Cerebellar nuclear complex (tissue), 1 donor: Measurements from ENCODE around the gene LRRN2.

ENCODE experiments used
- DNase-seq, 2 experiments: peaks; one replicate each; lab custom pipeline; 2025; lab: John Stamatoyannopoulos, UW

Gene LRRN2

DNA sequence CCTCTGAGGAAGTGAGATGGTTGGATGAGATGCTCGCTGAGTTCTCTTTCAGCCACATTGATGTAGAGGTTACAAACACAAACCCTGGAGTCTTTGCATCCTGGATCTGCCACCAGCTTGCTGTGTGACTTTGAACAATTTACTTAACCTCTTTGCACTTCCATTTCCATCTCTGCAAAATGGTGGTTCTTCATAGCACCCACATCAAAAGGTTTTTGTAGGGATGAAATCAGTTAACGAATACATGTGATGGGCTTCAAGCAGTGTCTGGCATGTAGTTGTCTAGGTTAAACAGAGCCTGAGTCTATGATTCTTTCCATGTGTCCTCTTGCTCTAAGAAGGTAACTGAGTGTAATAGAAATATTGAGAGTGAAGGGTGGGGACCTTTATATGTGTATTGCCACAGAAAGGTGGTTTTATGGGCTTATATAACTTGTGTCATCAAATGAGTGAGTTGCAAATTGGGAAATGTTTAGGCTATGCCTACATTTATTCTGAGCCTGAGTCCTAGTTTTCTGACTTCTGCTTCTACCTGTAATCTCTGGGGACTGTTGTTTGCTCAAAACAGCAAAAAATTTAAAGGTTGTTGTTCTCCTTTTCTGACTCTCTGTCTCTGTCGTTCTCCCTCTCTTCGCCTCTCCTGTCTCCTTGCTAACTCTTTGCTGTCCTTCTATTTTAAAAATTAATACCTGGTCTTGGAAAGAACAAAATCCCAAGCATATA lies 27.3 kb upstream of the LRRN2 start:
- DNase-seq, result no peak

DNA sequence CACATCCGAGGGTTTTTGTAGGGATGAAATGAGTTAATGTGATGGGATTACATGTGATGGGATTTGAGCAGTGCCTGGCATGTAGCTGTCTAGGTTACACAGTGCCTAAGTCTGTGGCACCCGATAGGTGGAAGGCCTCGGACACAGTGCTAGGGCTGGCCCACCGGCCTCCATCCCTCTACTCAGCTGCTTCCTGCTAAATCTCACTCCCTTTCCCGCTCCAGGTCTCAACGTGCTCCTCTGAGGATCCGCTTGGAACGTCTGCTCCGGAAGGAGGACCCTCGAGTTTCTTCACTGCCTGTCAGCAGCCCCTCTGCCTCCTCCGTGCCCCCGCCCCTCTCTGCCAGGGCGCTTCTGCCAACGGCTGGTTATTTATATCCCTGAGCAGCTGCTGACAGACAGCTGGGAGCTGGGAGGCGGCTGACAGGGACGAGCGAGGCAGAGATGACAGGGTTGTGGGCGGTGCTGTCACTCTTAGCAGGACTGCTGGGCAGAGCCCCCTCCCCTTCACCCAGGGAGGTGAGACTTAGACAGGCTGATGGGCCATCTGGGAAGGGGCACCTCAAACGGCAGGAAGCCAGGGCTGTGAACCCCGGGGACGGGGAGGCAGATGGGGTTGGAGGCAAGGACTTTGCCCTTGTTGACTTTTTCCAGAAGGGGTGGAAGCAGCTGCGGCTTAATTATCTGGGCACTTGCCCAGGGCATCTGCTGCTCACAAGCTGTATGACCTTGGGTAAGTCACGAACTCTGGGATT lies 26.6 kb upstream of the LRRN2 start:
- no peak for DNase-seq

DNA sequence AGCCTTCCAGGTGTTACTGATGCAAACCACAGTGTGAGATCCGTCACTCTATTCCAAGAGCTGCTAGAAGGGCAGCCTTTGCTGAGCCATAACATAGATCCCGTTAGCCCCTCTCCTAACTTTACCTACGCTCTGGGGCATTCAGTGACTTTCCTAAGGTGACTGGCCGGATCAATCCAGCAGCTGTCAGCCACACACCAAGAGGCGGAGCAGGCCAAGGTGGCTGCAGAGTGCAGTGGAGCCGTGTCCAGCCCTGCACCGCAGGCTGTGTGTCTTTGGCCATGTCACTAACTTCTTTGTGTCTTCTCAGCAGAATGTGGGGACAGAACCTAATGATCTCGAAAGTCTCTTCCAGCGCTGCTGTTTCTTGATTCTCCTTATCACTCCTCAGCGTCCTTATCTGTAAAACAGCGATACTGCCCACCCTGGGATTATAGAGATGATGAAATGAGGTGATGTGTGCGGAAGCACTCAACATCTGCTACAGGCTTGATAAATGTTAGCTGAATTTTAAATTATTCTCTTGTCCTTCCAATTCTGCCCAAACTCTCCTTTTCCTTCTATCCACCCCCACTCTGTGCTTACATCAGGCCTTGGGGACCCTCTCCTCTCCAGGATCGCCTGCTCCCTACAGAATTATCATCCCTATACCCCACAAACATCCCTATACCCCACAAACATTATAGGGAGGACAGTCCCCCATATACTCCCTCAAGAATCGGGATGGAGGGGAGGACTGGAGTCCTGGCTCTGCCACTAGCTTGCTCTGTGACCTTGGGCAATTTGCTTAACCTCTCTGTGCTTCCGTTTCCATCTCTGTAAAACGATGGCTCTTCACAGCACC lies 25.8 kb upstream of the LRRN2 start:
- no peak for DNase-seq

DNA sequence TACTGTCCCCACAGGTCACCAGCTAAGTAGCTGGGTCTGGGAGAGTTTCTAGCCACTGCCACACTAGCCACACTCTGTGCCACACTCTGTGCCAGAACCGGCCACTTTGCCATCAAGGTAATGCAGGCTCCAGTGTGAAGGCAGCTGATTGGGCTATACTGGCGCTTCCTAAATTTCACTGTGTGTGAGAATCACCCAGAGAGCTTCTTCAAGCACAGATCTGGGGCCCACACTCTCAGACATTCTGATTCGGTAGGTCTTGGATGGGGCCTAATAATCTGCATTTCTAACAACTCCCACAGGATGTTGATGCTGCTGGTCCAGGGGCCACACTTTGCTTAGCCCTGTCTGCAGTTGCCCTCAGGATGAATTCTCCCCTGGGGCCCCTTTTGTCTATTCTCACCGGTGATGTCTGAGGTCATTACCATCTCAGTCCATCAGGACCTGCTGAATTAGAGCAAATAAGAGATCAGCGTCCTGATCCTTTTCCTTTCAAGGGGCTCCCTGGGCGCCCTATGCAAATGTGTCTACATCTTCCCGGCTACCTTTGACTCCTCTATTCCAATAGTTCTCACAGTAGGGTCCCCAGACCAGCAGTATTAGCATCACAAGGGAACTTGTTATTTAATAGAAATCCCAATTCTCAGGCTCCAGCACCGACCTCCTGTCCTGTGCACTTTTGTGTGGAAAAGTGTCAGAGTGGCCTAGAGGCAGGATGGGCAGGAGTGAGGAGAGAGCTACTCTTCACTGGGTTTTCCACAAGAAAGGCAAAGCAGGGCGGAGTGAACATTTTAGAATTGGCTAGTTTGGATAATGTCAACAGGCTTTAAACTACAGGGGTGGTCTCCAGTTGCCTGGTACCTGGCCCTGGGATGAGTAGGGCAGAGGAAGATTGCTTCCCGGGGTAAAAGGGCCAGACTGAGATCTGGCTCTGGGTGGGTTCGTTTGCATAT lies 24.7 kb upstream of the LRRN2 start:
- DNase-seq, result no peak

DNA sequence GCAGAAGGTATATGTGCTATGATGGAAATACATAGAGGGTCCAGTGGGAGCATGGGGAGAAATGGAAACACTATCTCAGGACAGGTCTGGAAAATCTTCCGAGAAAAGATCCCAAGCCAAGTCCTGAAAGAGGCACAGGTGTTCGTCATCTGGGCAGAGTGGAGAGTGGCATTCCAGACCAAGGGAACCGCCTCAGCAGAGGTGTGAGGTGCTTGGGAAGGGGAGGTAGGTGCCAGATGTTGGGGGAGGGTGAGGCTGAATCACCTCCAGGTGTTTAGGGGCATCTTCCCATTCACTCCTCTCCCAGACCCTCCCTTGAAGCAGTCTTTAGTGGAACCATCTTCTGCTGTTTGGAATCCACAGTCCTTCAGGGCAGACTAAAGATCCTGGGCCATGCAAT lies 23.5 kb upstream of the LRRN2 start:
- DNase-seq, result no peak

DNA sequence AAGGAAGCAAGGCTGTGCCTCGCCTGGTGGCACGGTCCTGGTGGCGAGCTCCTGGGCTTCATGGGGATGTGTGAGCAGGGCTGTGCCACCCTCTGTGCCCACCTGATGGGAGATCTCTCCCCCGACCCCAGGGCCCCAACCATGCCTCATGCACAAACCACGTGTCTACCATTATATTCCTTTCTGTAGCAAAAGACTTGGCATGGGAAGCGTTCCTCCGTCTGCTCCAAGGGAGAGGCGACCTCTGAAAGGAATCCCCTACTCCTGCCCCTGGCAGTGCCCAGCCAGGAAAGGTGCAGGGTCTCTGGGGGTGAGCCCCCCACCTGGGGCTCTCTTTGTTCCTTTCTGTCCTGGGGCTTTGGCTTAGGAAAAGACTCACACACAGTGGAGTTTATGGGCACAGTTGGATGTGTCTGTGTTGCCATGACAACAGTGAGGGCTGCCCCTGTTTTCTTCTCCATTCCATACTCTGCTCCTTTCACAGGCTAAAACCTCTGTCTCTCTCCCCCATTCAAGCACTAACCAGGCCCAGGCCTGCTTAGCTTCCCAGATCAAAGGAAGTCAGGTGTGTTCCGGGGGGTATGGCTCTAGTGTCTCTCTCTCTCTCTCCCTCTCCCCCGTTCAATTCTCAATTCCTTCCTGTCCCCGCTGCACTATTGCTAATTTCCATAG lies 21.4 kb upstream of the LRRN2 start:
- no peak for DNase-seq

DNA sequence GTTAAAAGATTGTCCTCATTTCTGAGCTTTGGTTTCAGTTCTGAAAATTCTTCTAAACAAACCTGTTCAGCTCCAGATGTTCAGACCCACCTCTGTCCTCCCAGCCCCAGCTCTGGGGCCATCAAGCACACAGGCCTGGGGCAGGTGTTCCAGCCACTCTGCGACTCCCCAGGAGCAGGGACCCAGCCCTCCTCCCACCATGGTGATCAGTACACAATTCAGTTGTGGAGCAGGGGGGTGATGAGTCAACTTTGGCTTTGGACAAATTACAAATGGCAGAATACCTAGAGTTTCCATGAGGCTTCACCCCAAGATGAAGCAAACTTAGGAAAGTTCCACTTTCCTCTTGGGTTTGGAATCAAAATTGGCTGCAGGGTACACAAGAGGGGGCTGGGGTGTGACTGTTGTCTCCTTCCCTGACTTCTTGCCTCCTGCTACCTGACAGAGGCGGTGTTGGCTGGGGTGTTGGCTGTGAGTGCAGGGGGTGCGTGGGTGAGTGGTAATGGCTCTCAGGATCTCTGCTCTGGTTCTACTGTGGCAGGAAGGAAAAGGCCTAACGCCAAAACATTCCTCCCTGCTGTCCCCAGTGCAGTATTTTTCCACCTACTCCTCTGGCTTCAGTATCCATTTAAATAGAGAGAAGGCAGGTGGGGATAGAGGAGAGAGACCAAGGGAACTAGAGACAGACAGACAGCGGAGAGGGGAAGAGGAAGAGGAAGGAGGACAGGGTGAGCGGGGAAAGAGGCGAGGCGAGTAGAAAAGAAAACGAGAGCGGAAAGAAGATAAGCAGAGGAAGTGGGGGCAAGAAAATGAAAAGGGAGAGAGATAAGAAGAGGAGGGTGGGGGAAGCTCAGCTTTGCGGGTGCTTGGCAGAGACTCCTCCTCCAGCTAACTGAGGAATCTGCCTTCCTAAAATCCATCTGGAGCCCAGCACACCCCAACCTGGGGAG lies 20.6 kb upstream of the LRRN2 start:
- DNase-seq, result no peak

DNA sequence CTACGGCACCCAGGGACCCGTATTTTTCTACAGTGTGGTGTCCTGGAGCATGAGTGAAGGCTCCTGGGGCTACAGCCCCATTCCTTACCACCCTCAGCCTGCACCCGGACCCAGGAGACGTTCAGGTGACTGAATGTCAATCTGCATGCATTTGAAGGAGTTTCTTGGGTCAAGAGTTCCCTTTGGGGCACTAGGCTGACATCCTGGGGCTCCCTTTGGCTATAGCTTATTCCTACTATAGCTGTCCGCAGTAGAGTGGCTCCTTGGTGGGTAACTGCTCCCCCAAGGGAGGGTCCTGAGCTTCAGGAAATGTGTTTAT lies 19.9 kb upstream of the LRRN2 start:
- no peak for DNase-seq

DNA sequence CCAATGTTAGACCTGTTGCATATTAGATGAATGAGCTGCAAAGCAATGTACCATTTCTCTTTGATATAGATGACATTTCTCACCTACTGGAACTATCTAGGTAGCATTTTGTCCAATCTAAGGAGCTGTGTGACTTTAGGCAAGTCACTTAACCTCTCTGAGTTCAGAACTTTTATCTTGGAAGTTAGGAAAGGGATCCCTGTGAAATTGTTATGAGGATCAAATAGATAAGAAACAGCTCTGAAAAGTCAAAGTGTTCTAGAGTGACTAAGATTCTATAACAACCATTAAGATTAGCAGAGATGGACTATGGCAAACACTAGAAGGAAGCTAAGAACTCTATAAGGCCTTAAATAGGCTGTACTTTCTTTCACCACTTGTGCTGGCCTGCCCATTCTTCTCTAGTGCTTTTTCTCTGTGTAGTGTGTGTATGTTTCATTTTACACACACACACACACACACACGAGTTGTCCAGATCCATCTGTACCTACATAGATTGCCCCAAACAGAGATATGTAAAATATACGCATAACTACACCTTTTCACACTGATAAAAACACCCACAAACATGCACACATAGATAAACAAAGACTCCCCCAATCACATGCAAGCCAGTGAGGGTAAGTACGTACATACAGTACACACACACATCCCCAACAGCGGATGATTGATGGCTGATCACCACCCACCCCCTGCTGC lies 19.4 kb upstream of the LRRN2 start:
- no peak for DNase-seq

DNA sequence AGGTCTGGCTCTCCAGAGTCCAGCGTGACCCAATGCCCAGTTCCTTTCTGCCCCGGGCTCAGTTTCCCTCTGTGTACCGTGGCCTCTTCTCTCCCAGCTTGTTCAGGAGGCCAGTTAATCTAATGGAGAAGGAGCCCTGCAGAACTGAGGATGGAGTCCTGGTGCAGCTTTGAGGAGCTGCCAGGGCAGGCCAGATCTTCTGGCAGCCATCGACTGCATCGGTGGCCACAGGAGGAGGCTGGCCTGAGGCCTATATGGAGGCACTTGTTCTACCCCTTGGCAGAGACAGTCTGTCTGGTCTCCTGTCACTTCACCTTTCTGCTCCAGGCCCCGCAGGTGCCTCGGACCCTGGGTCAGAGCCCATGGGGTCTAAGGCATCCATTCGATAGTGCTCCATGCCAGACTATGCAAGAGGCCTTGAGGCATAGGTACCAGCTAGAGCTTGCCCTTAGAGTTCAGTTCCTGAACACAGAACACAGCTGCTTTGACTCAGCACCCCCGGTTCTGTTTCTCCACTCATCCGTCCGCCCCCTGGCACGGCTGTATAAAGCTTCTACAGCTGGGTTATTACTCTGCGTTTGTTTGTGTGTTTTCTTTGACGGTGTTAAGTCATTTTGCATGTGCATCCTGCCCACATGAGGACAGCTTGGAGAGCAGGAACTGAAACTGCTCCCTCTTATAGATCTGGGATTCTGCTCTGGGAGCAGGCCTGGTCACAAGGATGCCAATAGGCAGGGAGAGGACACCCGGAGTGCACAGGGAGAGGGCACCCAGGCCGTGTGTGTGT lies 18.5 kb upstream of the LRRN2 start:
- no peak for DNase-seq

DNA sequence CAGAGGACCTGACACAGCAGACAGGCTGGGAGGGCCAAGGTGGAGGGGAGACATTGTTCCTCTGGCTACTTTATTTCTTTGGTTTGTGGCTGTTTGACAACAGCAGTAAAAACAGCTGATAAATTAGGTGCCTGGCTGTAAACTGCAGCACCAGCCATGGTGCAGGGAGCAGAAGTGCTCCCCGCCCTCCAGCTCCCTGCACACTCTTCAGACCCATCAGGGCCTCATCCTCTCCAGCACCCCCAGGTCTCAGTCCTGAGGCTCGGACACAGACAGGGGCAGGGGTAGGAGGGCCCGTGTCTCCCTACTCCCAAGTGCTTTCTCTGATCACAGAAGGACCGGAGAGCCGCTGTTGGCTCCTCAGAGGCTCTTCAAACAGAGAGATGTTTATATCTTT lies 17.7 kb upstream of the LRRN2 start:
- no peak for DNase-seq

DNA sequence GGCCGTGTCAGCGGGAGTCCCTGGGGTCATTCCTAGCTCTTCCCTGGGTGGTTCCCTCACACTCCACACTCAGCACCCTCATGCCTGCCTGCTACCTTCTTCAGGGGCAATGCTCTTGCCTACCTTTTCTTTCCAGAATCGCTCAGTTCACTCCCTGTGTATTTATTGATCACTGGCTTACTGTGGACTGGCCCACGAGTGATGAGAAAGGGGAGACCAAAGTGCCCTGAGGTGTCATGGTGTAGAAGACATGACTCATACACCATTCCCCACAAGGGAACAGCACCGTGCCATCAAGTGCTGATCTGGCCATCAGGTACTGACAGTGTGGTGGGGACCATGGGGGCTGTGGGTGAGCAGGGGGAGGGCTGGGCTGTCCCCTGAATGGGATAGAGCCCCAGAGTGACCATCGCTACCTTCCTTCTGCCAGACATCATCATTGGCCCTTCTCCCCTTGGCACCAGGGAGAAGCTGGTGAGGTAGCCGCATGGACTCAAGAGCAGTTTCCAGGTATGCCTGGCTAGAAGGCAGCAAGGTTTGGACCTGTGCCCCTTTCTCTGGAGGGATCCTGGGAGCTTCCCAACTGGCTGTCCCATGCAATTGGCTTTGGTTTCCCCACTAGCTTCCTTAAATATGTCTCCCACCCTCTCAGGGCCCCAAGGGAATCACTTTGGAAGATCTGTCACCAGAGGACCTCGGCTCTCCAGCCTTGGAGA lies 17.2 kb upstream of the LRRN2 start:
- DNase-seq, result peak in 1 of 2 experiments; percentile 40

DNA sequence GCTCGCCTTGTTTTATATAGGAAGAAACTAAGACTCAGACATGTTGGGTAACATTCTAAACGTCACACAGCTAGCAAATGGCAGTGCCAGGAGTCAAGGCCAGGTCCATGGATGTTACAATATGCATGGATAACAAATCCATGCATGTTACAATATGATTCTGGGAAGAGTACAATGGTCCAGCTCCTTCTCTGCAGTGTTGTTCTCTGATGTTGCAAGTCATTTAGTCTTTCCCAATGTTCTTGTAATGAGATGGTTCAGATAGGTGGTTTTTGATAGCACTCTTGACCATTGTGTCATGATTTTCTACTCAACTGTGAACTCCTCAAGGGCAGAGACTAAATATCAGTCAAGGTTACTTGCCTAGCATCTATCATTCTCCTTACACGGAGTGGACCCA lies 15.7 kb upstream of the LRRN2 start:
- no peak for DNase-seq

DNA sequence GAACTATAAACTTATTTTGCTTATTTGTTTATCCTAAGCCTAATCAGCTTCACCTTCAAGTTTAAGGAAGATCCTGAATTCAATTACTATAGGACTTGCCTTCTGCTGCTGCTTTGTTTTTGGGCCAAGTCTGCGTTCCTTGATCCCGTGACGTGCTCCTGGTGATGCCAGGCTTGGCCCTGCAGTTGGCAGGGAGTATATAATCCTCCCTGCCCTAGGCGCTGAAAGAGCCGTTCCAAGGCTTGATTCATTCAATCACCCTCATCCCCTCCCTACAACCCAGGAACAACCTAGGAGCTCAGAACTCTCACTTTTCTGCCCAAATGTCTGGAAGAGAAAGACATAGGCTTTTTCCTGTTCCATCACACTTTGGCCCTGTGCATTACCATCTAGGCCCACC lies 12.4 kb upstream of the LRRN2 start:
- DNase-seq, result no peak

DNA sequence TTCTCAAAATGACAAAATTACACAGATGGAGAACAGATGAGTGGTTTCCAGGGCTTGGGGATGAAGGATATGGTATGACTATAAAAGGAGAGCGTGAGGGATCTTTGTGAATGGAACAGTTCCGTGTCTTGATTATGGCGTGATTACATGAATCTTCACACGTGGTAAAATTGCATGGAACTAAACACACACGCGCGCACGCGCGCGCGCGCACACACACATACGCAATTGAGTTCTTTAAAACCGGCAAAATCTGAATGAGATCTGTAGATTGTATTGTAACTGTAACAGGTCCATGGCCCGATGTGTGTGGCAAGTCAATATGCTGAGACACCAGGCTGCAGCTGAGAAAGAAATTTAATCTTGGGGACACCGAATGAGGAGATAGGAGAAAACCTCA lies 11.1 kb upstream of the LRRN2 start:
- DNase-seq, result no peak

DNA sequence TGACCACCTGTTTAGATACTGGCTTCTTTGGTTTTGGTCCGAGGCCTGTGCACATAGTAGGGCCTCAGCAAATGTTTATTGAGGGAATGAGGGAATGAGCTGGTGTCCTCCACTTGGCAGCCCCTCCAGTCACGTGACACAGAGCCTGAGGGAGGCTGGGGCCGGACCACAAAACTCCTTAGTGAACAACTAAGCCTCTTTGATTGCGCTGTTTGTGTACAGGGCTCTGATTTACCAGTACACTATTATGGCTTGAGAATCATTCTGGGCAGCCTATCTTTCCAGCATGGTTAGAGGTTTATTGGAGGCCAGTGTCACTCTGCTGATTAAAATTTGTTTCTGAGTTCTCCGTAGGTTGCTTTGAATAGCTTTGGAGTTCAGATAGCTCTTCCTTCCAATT lies 10.2 kb upstream of the LRRN2 start:
- no peak for DNase-seq

DNA sequence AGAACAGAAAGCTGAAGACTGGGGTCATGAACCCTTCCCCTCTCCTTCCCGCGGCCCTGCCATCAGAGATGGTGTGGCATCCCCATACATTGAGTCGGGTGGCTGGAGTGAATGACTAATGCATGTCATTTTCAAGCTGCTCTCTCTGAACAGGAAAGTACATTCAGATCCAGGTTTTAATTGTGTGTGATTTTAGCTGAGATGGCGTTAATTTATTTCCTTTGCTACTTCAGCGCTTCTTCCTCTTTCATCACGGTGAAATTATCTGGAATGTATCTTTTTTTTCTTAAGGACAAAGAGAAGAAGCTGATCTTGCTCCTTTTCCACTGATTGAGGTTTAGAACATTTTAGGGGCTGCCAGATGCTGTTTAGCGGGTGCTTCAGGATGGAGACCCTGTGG lies 8.6 kb upstream of the LRRN2 start:
- no peak for DNase-seq

DNA sequence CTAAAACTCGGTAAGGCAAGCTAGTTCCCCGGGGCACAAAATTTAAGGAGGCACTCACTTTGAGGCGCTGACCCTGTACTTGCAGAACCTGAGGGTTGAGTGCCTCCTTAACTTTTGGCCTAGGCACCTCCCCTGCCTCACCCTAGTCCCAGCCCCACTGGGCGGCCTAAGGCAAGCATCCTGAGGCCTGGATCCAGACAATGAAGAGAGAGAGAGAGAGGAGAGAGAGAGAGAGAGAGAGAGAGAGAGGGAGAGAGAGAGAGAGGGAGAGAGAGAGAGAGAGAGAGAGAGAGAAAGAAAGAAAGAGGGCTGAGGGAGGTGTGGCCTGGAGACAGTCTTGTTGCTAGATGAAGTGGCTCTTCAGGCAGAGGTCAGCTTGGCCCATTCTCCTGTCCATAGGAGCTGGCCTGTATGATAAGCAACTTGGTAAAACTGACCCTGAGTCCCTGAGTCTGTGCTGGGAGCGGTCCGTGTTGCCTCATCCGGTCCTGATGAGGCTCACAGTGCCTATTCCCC lies 7.4 kb upstream of the LRRN2 start:
- DNase-seq, result no peak
